Stimulated activated CD4-positive, alpha-beta T cell treated with anti-CD3 and anti-CD28 coated beads, Interleukin-15, amount 100 ng/mL, for 1 hour (primary cell): Measurements from ENCODE around the gene SYP.
"Not testable (repeated sequence)": the region's sequence is repeated elsewhere in the genome, so short reads cannot be mapped to it uniquely, and the experiment has no call there.

Experiments
- DNase-seq, 2 donors: peaks; one replicate each; pipeline ENCODE4 v3.0.0-alpha.2; 2020; ENCODE audit warnings: low read depth in 1 of 2, low spot score in 1 of 2

SYP gene

DNA sequence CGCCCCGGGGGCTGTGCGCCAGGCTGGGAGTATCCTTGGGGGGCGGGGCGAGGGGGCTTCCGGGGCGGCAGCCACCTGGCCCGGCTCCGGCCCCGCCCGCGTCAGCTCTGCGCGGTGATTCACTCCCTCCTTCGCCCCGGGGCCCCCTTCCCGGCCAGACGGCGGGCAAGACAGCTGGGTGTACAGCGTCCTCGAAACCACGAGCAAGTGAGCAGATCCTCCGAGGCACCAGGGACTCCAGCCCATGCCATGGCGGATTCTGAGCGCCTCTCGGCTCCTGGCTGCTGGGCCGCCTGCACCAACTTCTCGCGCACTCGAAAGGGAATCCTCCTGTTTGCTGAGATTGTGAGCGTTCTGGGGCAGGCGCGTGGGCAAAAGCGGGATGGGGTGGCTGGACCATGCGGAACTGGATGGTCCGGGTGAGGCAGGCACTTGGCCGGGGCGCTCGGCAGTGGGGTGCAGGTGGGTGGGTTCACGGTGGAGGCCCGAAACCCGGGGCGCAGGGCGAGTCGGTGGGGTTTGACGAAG lies 28.2 kb downstream of the SYP start, which contains the start of gene PLP2:
TSS of gene PLP2 (plus strand) at position 147 of the 528 bp plus-strand sequence. CDS start at position 250, 103 bp downstream.
- DNase-seq = peak; percentile 60 to 61

DNA sequence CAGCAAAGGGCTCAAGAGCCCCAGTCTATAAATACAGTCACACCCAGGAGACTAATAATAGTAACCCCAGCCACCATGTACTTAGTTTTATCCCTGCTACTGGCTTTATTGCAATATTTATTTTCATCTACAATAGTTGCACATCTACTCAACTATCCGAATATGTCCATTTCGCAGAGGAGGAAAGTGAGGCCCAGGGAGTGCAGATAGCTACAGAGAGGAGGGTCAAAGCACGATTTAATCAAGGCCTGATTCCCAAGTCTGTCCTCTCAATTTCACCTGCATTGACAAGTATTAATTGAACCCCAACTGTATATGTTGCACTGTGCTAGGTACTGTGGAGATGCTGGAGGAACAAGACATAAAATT lies 32.3 kb downstream of the SYP start:
- DNase-seq = no peak

DNA sequence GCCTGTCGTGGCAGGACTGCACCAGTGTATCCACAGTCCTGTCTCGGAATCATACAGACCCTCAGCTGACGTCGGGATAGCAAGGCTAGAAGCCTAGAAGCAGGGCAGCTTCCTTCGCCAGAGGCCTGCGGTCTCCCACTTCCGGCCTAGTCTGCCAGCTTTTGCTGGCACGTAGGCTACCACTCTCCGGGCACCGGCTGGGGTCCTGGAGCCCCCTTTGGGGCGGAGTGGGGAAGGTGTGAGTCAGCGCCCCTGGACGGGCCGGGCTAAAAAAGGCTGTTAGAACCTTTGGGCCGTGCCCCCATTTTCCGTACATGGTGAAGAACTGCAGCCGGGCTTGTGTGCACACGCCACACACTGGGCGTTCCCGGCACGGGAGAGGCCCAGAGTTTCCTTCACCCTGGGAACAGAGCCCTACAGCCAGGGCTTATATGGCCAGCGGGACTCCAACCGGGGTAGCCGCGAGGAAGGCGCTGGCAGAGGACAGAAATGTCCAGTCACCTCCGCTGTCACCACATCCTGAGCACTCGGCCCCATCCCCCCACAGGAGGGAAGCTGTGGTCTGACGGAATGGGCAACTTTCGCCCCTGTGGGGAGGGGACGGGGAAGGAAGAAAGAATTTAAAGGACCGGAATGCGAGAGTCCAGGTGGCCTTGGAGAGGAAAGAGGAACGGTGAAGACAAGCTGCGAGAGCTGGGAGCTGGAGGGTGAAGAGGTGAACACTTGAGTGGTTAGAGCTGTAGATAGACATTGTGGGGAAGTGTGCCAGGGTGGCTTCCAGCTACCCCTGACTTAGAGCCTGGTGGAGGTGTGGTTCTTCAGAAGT lies 32.9 kb downstream of the SYP start:
- peak in 1 of 2 donors; percentile 41 for DNase-seq

DNA sequence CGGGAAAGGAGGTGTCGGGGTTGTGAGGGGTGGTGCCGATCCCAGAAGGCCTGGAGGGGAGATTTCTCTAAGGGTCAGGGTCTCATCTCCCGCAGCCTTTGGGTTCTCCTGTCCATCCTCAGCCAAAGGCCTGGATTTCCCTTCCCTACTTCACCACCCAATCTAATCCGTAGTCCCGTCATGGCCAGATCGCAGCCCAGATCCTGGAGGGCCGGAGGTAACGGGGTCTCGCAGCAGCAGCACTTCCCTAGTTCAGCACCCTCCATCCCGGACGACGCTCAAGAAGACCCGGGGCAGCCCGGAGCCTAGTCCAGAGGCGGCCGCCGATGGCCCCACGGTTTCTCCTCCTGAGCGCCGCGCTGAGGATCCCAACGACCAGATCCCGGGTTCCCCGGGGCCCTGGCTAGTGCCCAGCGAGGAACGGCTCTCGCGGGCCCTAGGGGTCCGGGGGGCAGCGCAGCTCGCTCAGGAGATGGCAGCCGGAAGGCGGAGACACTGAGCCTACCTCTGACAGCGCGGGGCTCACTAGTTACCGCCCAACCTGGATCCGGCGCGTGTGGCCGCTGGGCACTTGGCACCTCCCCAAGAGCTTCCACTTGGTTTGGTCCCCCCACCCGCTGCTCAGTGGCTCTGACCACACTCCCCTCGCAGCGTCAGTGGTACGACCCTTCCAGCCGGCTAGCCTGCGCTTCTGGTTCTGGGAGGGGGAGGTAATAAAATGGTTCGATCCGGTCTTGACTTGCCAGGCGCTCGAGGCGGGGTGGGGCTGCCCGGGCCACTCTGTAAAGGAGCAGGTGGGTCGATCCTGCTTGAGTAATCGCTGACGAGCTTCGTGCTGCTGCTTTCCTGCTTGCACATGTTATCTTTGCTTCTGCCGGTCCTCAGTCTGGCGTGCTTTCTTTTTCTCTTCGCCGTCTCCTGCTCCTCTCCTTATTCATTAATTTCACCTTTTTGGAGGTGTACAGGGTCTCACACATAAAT lies 33.8 kb downstream of the SYP start:
- peak; percentile 37 to 47 for DNase-seq

DNA sequence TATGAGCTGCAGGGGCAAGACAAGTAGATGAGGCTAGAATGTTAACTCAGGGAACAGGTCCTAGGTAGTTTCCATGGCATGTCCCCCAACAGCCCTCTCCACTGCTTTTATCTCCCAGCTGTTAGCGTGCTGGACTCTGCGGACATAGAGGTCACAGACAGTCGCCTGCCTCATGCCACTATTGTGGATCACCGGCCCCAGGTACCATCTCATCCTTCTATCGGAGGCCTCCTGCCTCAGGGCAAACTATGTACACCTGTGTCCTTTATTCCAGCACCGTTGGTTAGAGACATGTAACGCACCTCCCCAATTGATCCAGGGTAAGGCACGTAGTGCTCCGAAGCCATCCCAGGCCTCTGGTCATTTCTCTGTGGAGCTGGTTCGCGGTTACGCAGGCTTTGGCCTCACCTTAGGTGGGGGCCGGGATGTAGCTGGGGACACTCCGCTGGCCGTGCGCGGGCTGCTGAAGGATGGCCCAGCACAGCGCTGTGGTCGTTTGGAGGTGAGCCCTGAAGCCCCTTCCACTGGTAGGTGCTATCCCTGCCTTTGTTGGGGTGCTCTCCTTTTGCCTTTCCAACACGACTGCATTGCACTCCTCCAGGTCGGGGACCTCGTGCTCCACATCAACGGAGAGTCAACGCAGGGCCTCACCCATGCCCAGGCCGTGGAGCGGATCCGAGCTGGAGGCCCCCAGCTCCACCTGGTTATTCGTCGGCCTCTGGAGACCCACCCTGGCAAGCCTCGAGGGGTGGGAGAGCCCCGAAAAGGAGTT lies 35.2 kb downstream of the SYP start:
- DNase-seq = no peak

DNA sequence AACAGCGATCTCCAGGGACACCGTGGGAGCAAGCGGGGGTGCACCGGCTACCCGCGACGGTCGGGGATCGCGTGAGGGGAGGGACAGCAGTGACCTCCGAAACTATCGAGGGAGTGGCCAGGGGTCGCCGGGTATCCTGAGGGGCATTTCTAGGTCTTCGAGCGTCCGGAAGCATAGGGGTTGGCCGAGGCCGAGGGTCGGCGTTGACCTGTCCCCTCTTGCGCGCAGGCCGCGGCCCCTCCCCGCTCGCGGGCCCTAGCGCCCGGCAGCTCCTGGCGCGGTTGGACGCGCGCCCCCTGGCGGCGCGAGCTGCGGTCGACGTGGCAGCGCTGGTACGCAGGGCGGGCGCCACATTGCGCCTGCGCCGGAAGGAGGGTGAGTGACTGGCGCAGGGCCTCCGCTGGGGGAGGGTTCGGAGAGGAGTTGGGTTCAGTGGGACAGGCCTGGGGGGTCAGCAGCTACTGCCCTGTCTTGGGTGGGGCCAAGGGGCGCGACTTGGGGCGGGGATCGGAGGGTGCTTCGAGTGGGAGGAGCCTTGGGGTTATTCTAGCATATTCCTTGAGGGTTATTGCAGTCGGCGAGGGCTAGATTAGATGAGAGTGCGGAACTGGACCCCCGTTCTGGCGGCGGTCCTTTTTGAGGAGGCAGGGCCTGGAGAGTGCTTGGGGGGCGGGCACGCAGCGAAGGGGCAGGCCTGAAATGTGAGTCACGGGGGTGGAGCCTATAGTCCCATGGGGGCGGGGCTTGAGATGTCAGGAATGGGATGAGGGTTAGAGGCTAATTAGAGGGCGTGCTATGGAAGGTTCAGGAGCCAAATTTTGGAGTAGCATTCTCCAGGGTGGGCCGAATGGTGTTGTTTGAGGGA lies 36.2 kb downstream of the SYP start:
- peak; percentile 67 to 71 for DNase-seq

DNA sequence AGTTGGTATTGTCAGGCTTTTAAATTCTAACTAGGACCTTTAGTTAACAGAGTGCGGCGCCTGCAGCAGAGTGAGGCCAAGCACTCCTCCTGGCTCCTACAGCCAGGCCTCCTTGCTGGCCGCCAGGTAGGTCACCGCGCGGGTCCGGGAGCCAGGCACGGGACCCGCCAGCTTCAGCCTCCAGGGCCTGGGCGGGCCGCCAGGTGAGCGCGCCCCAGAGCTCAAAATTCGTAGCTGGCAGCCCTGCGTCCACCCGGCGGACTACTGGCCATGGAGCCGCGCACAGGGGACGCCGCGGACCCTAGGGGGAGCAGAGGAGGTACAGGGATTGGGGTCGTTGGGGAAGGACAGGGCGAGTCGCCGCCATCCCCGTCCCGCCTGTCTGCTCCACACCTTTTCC lies 37.4 kb downstream of the SYP start, which contains the start of gene MAGIX:
TSS of gene MAGIX (plus strand) at position 139 of the 400 bp plus-strand sequence. CDS start at position 271, 132 bp downstream.
- DNase-seq = no peak

DNA sequence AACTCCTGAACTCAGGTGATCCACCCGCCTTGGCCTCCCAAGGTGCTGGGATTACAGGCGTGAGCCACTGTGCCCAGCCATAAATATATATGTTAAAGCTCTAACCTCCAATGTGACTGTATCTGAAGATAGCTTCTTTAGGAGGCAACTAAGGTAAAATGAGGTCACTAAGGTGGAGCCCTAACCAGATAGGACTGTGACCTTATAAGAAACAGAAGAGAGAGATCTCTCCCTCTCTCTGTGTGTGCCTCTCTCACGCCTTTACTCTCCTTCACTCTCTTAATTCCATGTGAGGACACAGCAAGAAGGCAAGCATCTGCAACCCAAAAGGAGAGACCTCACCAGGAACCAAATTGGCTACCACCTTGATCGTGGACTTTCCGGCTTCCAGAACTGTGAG lies 38.4 kb downstream of the SYP start:
- DNase-seq = no peak

DNA sequence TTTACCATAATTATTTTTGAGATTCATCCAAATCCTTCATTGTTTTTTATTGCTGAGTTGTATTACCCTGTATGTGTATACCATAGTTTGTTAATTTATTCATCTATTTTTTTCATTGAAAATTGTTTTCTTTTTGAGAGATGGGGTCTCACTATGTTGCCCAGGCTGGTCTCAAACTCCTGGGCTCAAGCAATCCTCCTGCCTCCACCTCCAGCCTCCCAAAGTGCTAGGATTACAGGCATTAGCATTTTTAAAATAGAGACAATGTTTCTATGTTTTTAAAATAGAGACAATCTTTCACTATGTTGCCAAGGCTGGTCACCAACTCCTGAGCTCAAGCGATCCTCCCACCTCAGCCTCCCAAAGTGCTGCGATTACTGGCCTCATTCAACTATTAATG lies 39.1 kb downstream of the SYP start:
- DNase-seq = no peak

DNA sequence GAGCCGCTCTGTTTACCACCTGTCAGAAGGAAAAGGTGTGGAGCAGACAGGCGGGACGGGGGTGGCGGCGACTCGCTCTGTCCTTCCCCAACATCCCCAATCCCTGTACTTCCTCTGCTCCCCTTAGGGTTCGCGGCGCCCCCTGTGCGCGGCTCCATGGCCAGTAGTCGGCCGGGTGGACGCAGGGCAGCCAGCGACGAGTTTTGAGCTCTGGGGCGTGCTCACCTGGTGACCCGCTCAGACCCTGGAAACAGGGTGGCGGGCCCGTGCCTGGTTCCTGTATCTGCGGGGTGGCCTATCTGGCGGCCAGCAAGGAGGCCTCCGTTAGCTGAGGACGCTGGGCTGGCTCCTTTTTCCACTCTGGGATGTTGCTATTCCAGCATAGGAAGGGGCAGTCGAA lies 42.8 kb downstream of the SYP start:
- no peak for DNase-seq

DNA sequence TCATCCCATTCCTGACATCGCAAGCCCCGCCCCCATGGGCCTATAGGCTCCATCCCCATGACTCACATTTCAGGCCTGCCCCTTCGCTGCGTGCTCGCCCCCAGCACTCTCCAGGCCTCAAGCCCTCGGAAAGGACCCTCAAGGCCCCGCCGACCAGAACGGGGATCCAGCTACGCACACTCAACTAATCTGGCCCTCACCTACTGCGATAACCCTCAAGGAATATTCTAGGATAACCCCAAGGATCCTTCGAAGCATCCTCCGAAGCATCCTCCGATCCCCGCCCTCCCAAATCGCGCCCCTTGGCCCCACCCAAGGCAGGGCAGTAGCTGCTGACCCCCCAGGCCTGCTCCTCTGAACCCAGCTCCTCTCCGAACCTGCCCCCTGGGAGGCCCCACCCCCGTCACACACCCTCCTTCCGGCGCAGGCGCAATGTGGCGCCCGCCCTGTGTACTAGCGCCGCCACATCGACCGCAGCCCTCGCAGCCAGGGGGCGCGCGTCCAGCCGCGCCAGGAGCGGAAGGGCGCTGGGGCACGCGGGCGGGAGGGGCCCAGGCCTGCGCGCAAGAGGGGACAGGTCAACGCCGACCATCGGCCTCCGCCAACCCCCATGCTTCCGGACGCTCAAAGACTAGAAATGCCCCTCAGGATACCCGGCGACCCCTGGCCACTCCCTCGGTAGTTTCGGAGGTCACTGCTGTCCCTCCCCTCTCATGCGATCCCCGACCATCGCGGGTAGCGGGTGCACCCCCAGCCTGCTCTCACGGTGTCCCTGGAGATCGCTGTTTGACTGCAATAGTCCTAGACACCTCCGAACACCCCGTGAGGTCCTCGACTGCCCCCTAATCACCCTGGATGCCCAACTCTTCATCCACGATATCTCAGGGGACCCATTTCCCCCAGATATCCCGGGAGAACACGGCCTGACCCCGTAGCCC lies 43.8 kb downstream of the SYP start:
- peak; percentile 69 to 77 for DNase-seq

DNA sequence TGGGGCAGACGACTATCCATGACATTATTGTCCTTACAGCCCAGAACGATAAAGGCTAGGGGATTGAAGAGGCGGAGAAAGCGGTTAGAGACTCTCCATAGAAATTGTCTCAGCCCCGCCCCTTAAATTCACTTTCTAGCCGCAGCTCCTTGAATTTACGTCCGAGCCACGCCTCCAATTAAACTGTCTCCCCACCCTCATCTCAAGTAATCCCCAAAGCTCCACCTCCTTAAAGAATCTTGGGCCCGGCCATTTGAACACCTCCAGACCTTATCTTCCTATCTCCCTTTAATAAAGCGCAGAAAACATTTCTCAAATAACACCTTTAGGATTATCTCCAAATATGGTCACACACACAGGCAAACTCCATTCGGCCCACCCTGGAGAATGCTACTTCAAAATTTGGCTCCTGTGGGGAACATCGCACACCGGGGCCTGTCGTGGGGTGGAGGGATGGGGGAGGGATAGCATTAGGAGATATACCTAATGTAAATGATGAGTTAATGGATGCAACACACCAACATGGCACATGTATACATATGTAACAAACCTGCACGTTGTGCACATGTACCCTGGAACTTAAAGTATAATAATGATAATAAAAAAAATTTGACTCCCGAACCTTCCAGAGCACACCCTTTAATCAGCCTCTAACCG lies 44.6 kb downstream of the SYP start:
- no peak for DNase-seq

DNA sequence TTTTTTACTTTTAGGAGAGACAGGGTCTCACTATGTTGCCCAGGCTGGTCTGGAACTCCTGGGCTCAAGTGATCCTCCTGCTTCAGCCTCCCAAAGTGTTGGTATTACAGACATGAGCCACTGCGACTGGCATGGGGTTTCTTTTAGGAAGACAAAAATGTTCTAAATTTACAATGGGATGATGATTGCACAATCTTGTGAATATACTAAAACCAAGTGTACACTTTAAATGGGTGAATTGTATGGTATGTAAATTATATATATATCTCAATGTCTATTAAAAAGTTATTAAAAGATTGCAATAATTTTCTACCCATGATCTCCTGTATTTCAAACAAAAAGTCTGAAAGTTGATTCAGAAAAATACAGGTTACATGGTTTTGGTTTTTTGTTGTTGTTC lies 46.5 kb downstream of the SYP start:
- DNase-seq = no peak

DNA sequence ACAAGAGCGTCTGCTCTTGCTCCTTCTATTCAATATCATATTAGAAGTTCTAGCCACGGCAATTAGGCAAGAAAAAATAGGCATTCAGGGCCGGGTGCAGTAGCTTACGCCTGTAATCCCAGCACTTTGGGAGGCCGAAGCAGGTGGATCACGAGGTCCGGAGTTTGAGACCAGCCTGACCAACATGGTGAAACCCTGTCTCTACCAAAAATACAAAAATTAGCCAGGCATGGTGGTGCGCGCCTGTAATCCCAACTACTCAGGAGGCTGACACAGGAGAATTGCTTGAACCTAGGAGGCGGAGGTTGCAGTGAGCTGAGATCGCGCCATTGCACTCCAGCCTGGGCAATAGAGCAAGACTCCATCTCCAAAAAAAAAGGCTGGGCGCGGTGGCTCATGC lies 50.7 kb downstream of the SYP start:
- DNase-seq = not testable (repeated sequence)

DNA sequence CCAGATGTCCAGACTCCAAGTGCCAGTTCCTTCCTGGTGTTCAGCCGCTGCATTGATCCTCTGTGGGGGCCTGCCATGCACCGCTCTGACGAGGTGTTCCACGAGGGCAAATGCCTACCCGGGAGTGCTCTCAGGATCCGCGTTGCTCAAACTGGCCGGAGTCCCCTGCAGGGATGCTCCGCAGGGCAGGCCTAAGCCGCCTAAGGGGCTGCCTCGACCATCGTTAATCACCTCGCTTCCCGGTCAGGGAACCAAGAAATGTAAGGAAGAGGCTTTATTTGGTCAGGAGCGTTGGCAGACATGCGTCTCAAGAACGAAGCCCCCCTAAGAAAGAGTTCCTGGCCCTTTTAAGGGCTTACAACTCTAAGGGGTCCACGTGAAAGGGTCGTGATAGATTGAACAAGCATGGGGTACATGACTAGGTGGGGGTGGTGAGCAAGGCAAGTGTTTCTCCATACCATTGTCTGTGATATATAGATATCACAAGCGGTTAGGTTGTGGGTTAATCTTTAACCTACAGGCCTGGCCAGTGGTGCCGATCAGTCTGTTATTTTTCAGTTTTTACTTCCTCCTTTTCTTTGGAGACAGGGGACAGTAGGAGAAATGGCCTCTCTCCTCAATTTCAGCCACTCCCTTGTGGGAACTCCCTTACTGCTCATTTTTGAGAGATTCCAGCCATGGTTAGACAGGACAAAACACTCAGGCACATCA lies 51.4 kb downstream of the SYP start:
- DNase-seq = not testable (repeated sequence)

DNA sequence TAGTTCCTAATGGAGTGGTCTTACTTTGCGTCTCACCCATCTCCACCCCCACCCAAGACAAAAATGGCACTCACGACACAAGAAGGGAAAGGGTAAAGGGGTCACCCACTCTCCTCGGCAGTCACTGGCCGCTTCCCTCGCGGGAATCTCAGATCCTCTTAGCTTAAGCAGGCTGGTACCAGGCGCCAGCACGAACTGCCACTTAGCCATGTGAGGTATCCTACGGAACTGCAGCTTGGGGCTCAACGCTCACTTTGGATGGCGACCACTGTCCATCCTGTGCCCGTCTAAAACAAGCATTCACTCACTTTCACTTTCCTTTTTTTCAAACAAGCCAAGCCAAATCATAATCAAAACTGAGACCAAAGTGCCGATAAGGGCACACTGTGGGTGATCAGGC lies 52.1 kb downstream of the SYP start:
- DNase-seq = no peak

DNA sequence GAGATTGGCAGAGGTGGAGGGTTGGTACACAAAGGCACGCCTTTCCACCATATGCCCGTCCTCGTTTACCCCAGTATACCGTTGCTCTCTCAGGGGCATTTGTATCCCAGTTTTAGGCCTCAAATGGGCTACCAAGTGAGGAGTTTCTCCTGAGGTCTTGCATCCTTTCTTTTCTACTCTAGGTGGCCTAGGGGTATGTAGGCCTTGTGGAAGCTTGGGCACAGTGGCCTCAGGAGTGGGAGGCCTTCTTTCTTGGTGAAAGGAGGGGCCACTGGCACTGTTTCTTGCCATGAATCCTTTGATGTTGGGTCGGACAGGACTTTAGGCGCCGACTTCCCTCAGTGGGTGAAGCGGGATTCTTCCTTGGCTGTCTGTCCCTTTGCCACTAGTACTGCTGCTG lies 52.7 kb downstream of the SYP start:
- no peak for DNase-seq

DNA sequence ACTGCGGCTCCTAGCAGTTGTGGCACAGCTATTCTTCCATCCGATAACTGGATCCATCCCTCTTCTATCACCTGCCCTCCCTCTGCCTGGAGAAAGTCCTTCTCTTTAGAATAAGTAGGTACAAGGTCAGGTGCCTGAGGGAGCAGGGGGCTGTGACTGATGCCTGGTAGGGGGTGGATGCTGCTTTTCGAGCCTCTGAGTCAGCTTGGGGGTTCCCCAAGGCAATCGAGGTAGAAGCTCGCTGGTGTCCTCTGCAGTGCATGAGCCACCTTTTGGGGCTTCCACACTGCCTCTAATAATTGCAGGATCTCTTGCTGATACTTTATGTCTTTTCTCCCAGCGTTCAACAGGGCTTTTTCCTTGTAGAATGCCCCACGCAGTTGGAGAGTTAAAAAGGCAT lies 56.8 kb downstream of the SYP start:
- not testable (repeated sequence) for DNase-seq
